ENCODE data around the gene GRIP2.
"Not testable (repeated sequence)": the region's sequence is repeated elsewhere in the genome, so short reads cannot be mapped to it uniquely, and the experiment has no call there.

The GRIP2 gene

DNA sequence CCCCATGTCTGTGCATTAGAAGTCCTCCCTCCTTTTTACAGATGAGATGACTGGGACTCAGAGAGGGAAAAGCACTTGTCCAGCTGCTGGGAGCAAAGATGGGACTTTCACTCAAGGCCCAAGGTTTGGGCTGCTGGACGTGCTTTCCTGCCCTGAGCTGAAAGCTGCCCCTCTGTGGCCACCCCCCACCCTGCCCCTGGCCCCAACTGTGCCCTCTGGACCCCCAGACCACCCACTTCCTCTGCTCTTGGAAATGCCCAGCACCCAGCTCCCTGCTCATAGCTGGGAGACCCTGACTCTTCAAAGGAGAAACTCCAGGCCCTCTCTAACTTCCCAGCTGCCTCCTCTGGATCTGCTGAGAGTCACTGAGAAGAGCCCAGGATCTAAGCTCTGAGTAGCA is 20.7 kb downstream of the GRIP2 start:
- no peak for DNase-seq

DNA sequence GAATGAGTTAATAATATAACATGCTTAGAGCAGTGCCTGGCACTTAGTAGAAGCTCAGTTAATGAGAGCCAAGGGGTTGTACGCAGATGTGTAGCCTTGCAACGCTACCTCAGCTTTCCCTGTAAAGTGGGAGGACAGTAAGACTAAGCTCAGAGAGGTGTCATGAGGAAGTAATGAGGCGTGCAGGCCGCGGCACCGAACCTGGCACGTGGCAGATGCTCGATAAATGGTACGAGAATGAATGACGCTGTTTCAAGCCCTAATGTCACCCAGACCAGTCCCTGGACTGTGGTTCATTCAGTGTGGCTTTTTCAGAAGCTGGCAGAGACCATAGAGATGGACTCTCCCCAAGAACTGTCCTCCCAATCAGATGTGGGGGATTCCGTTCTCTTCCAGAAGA is 21.2 kb downstream of the GRIP2 start:
- no peak for DNase-seq

DNA sequence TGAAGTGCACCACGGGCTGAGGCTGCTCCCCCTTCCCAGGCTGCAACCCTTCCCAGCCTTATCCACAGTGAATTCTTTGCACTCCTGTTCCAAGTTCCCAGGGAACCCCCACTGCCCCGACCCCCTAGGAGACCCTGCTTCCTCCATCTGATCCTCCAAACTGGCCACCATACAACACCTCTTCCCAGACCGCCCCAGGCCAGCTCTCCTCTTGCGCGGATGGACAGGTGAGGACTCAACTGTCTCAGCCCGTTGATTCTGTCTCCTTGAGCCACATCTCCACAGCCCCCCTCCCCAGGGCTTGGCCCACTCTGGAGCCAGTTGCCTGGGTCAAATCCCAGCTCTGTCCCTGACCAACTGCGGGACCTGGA is 21.7 kb downstream of the GRIP2 start:
- DNase-seq: no peak

DNA sequence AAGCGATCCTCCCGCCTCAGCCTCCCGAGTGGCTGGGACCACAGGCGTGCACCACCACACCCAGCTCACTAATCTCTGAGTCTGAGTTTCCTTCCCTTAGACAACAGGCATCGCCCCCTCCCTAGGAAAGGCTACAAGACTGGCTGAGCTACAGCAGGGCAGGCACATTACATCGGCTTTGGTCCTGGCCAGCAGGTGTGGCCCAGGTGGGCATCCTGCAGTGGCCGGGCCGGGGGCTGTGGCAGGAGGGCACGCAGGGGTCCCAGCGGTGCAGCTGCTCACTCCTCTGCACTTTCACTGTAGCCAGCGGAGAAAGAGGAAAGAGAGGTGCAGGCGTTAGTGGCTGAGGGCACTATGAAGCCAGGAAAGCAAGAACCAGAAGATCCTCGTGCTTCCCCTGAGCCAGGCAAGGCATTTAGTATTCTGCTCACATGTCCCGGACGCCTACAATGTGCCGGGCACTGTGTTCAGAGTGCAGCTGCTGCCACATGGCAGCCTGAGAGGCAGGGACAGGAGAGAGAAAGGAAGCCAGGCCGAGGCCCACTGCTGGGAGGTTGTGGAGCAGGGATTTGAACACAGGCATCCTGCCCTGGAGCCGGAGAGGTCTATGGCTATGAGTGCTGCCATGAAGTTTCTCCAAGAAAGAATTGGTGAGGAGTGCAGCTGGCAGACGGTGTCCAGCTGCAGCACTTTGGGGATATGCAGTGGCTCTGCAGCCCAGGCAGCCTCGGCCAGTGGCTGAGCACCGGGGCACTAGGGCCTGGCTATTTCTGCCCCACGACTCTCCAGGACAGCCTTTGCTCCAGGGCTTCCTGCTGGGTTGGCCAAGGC is 22.3 kb downstream of the GRIP2 start:
- DNase-seq: no peak

- no peak for DNase-seq
Measured at GRCh38 chr3:14516738-14517345, 23.3 kb downstream of the GRIP2 start.

DNA sequence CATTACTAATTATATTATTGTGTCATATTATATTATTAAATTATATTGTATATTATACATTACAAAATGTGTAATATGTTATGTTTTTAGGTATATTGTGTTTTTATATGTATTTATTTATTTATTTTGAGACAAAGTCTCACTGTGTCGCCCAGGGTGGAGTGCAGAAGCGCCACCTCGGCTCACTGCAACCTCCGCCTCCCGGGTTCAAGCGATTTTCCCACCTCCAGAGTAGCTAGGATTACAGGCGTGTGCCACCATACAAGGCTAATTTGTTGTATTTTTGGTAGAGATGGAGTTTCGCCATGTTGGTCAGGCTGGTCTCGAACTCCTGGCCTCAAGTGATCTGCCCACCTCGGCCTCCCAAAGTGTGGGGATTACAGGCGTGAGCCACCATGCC is 24.6 kb downstream of the GRIP2 start:
- not testable (repeated sequence) for DNase-seq

DNA sequence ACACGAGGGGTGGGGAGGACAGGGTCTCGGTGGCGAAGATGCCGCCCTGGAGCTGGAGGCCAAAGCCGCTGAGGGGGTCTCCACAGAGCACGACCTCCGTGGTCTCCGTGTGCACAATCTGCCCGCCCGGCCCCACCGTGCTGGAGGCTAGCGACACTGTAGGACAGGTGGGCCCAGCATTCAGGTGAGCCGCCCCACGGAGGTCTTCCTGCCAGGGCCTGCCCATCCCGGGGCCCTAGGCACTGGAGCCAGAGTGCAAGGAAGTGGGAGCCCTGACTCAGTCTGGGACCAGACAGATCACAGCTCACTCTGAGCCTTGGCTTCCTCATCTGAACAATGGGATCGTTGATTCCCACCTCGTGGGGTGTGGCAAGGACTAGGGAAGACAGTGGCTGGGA is 25.8 kb downstream of the GRIP2 start:
- DNase-seq: no peak

GRCh38 chr3:14513566-14514322 is 26.4 kb downstream of the GRIP2 start:
- DNase-seq: no peak

DNA sequence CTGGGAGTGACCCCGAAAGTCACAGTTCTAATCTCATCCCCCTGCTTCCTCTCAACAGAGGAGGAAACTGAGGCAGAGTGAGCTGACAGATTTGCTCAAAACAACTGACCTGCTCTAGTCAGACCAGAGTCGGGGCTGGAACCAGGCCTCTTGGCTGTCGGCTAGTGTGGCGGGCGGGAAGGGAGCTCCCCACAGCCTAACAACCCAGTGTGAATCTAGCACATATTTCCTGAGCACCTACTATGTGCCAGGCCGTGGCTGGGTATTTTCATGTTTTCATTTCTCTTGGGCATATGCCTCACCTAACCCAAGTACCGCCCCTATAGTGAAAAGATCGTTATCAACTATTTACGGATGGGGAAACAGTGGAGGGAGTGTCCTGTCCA is 27.2 kb downstream of the GRIP2 start:
- DNase-seq: no peak

- DNase-seq: no peak
Measured at GRCh38 chr3:14512281-14512941, 27.7 kb downstream of the GRIP2 start.

- DNase-seq: no peak
Measured at GRCh38 chr3:14511623-14512280, 28.4 kb downstream of the GRIP2 start.

GRCh38 chr3:14510838-14511622 is 29.1 kb downstream of the GRIP2 start:
- DNase-seq: no peak

DNA sequence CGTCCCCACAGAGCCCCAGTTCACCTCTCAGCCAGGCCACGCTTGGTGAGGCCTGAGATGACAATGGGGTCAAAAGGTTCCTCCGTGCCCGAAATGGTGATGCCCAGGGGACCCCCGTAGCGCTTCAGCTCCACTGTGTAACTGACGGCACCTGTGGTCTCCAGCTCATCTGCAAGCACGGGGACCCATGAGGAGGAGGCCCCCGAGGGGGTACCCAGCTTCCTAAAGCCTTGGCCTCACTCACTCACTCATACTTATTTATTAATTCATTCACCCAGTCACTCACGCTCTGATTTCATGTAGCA is 30.4 kb downstream of the GRIP2 start:
- DNase-seq: no peak

- DNase-seq: peak; percentile 24 to 46
Measured at GRCh38 chr3:14508966-14509795, 31.0 kb downstream of the GRIP2 start.

- no peak for DNase-seq
Measured at GRCh38 chr3:14508505-14508819, 31.7 kb downstream of the GRIP2 start.

GRCh38 chr3:14507757-14508504 is 32.2 kb downstream of the GRIP2 start:
- DNase-seq: no peak

DNA sequence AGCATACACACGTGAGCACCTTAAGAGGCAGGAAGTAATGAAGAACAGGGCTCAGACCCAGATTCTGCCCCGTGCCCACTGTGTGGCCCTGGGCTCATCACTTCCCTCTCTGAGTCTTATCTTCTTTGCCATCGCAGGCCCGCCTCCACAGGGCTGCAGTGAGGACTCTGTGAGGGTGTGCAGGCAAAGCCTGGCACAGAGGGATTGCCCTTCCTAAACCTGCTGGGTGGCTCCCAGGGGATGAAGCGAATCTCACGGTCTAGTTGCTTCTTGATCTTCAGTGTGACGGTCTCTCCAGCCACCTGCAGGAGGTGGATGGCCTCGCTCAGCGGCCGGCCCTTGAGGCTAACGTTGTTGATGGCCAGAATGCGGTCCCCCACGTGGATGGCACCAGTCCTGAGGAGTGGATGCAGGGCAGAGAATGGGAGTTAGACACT is 32.8 kb downstream of the GRIP2 start:
- no peak for DNase-seq

GRCh38 chr3:14506626-14507304 is 33.4 kb downstream of the GRIP2 start:
- DNase-seq: no peak

DNA sequence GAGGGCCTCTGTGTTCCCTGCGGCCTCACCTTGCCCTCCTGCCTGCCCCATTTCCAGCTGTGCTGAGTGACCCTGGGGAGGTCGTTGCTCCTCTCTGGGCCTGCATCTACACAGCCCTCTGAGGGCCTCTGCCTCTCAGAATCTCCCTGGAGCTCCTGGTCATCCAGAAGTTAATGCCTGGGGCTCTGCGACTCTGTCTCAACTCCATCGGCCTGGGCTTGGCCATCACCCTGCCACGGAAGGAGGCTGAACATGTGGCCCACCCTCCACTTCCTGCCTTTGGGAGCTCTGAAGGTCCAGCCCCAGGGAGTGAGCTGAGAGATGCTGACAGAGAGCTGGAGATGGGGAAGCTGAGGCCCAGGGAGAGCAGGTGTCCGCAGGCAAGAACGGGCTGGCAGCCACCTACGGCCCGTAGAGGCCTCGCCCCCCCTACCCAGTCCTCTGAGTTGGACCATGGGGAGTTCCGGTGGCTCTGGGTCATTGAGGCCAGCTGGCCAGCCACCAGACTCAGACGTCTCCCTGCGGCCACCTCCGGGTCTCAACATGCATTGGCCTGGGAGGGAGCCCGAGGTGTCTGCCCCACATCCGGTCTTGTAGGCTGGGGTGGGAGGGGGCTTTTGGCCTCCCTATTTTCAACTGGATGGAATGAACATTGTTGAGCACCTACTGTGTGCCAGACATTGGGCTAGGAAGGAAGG is 34.2 kb downstream of the GRIP2 start:
- DNase-seq: no peak
